Measurements from ENCODE around the gene NIT1. TPM values are rescaled to one million over a fixed set of nuclear protein-coding genes. Genes with fewer than 3 reads are reported as not detected.
A peak's percentile ranks its signal among the peaks of the same experiment; 100 is the strongest.

NIT1 gene
- total and polyA plus RNA-seq, 7 donors: 20.1 to 43.8 (median 30.7) TPM

DNA sequence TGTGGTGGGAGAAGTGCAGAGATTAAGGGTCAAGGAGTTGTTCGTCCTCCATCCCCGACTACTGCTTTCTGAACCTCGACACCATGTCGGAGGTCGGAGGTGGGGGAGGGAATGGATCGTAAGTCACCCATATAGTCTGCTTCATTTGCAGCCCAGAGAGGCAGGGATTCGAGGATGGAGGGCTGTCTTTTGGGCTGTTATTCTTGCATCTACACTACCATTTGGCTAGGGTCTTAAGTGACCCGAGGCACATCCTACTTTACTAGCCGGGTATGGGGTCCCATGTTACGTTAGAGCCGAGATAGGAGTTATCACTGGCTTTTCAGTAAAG, 42.0 kb downstream of the NIT1 start:
- Histone ChIP-seq H3K9me3 (no peaks in the 10 kb centered on the region), H3K4me3 (peak overlapping the region; percentile 87), H3K27ac (peak overlapping the region; percentile 79), H3K4me1 (peaks cover 15% of the 10 kb centered on the region), H3K36me3 (ENCODE audit: insufficient read depth in 1 of 2, low read depth in 1 of 2) (peaks cover 0 to 58% of the 10 kb centered on the region in 2 donors), H3K27me3 (ENCODE audit: insufficient read depth in 3 of 3, low read length in 2 of 3) (no peaks in the 10 kb centered on the region)
- TF ChIP-seq, protein P1, sequence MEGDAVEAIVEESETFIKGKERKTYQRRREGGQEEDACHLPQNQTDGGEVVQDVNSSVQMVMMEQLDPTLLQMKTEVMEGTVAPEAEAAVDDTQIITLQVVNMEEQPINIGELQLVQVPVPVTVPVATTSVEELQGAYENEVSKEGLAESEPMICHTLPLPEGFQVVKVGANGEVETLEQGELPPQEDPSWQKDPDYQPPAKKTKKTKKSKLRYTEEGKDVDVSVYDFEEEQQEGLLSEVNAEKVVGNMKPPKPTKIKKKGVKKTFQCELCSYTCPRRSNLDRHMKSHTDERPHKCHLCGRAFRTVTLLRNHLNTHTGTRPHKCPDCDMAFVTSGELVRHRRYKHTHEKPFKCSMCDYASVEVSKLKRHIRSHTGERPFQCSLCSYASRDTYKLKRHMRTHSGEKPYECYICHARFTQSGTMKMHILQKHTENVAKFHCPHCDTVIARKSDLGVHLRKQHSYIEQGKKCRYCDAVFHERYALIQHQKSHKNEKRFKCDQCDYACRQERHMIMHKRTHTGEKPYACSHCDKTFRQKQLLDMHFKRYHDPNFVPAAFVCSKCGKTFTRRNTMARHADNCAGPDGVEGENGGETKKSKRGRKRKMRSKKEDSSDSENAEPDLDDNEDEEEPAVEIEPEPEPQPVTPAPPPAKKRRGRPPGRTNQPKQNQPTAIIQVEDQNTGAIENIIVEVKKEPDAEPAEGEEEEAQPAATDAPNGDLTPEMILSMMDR (IDR thresholded peaks at IDR 0.05): no peak
- intact Hi-C loops (cut with DNase I): no loop called here
- WGBS, 3 donors: 5 to 7% (median 6%) methylated on average over 11 of the region's 11 CpGs
- DNase-seq (no peak), ATAC-seq (no peak)

DNA sequence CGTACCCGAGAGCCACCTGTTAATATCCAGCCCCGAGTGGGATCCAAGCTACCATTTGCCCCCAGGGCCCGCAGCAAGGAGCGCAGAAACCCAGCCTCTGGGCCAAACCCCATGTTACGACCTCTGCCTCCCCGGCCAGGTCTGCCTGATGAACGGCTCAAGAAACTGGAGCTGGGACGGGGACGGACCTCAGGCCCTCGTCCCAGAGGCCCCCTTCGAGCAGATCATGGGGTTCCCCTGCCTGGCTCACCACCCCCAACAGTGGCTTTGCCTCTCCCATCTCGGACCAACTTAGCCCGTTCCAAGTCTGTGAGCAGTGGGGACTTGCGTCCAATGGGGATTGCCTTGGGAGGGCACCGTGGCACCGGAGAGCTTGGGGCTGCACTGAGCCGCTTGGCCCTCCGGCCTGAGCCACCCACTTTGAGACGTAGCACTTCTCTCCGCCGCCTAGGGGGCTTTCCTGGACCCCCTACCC, 42.8 kb downstream of the NIT1 start:
- Histone ChIP-seq H3K9me3 (no peaks in the 10 kb centered on the region), H3K36me3 (ENCODE audit: insufficient read depth in 1 of 2, low read depth in 1 of 2) (peaks cover 0 to 59% of the 10 kb centered on the region in 2 donors), H3K27me3 (ENCODE audit: insufficient read depth in 3 of 3, low read length in 2 of 3) (no peaks in the 10 kb centered on the region), H3K4me1 (peaks cover 22% of the 10 kb centered on the region), H3K27ac (no peak overlapping the region), H3K4me3 (peak overlapping the region; percentile 87)
- peak in 1 of 2 donors; percentile 45 for DNase-seq
- 89 to 91% (median 89%) methylated on average over 22 of the region's 22 CpGs for whole genome bisulfite sequencing, 3 donors
- intact Hi-C loops (cut with DNase I): no loop called here
- TF ChIP-seq, protein P1 (IDR thresholded peaks at IDR 0.05): no peak
- no peak for ATAC-seq

DNA sequence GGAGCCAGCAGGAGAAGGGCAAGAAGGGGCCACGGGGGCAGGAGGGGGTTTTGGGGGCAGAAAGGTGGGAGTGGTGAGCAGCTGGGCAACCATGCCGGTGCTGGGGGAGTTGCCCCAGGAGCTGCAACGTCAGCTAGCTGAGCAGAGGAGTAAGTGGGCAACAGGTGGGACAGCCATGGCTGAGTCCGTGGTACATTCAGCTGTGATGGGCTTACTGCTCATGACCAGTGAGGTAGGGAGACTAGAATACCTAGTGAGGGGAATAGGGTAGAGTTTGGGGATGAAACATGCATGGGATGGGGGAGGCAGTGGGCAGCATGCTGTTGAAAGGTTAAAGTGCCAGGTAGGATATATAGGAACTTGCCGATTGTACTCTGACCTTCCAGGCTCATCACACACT, 43.7 kb downstream of the NIT1 start:
- no peak for DNase-seq
- Histone ChIP-seq H3K27ac (no peak overlapping the region), H3K27me3 (ENCODE audit: insufficient read depth in 3 of 3, low read length in 2 of 3) (no peaks in the 10 kb centered on the region), H3K4me3 (no peak overlapping the region), H3K9me3 (no peaks in the 10 kb centered on the region), H3K4me1 (peaks cover 22% of the 10 kb centered on the region), H3K36me3 (ENCODE audit: insufficient read depth in 1 of 2, low read depth in 1 of 2) (peaks cover 0 to 58% of the 10 kb centered on the region in 2 donors)
- ATAC-seq: no peak
- TF ChIP-seq, protein P1 (IDR thresholded peaks at IDR 0.05): no peak
- WGBS, 3 donors: 64 to 85% (median 77%) methylated on average over 5 of the region's 5 CpGs
- intact Hi-C loops (cut with DNase I): no loop called here

DNA sequence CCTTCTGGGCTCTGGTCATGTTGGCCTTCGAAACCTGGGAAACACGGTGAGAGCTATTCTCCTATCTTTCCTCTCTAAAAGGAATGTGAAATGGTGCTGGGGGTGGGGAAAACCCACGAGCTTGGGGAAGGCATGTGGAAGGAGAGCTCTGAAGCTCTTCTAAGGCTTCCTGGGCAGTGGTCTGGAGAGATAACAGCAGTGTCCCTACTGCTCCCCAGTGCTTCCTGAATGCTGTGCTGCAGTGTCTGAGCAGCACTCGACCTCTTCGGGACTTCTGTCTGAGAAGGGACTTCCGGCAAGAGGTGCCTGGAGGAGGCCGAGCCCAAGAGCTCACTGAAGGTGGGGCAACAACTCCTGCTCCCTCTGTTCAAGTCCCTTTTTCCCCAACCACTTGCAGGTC, 44.1 kb downstream of the NIT1 start:
- Histone ChIP-seq H3K27ac (no peak overlapping the region), H3K4me3 (no peak overlapping the region), H3K4me1 (peaks cover 23% of the 10 kb centered on the region), H3K9me3 (no peaks in the 10 kb centered on the region), H3K27me3 (ENCODE audit: insufficient read depth in 3 of 3, low read length in 2 of 3) (no peaks in the 10 kb centered on the region), H3K36me3 (ENCODE audit: insufficient read depth in 1 of 2, low read depth in 1 of 2) (peaks cover 0 to 54% of the 10 kb centered on the region in 2 donors)
- ATAC-seq: no peak
- WGBS, 3 donors: 77 to 82% (median 79%) methylated on average over 7 of the region's 7 CpGs
- intact Hi-C loops (cut with DNase I): no loop called here
- no peak for DNase-seq
- TF ChIP-seq, protein P1 (IDR thresholded peaks at IDR 0.05): no peak

DNA sequence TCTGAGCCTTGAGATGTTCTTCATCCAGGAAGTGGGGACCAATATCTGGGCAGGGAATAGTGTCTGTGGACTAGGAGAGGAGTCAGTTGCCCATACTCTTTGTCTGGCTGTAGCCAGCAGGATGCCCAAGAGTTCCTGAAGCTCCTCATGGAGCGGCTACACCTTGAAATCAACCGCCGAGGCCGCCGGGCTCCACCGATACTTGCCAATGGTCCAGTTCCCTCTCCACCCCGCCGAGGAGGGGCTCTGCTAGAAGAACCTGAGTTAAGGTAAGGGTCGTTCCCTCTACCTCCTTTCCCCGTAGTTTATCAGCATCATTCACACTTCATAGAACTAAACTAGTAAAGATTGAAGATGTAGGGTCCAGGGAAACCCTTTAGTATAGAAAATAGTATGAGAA, 44.9 kb downstream of the NIT1 start:
- intact Hi-C loops (cut with DNase I): no loop called here
- DNase-seq: no peak
- Histone ChIP-seq H3K27ac (no peak overlapping the region), H3K27me3 (ENCODE audit: insufficient read depth in 3 of 3, low read length in 2 of 3) (no peaks in the 10 kb centered on the region), H3K9me3 (no peaks in the 10 kb centered on the region), H3K36me3 (ENCODE audit: insufficient read depth in 1 of 2, low read depth in 1 of 2) (peaks cover 0 to 49% of the 10 kb centered on the region in 2 donors), H3K4me3 (no peak overlapping the region), H3K4me1 (peaks cover 31% of the 10 kb centered on the region)
- TF ChIP-seq, protein P1 (IDR thresholded peaks at IDR 0.05): no peak
- 91 to 93% (median 91%) methylated on average over 10 of the region's 10 CpGs for WGBS, 3 donors
- no peak for ATAC-seq

Measured in psoas muscle (tissue), 8 donors.